Occipital lobe (tissue), 2 donors: ENCODE measurements around the gene PDPK1. TPM values are rescaled to one million over a fixed set of nuclear protein-coding genes. Genes with fewer than 3 reads are reported as not detected.

Experiments used
- DNase-seq: peaks from one replicate; lab custom pipeline; 2025; lab: John Stamatoyannopoulos, UW
- total RNA-seq: library from RNA; depleted of rRNA; stranded (reverse); fragments of >200 nt; gene quantifications from one replicate; pipeline ENCODE4 v1.2.3, GENCODE V29; 2014

Gene PDPK1
- 30.9 TPM for total RNA-seq

GRCh38 chr16:2537451-2538379, at the start of gene PDPK1:
Gene PDPK1 (plus strand): TSS chr16:2538021. CDS start chr16:2538113, 92 bp downstream.
- DNase-seq, result peak; percentile 94

- DNase-seq, result no peak
Measured at GRCh38 chr16:2489581-2489980, 48.2 kb upstream of the PDPK1 start.

- DNase-seq, result no peak
Measured at GRCh38 chr16:2490190-2491105, 47.4 kb upstream of the PDPK1 start.

- DNase-seq, result no peak
Measured at GRCh38 chr16:2492292-2492691, 45.5 kb upstream of the PDPK1 start.

- DNase-seq, result no peak
Measured at GRCh38 chr16:2493605-2494004, 44.2 kb upstream of the PDPK1 start.

GRCh38 chr16:2494616-2495015, 43.2 kb upstream of the PDPK1 start:
- no peak for DNase-seq

- DNase-seq, result no peak
Measured at GRCh38 chr16:2495041-2495440, 42.8 kb upstream of the PDPK1 start.

GRCh38 chr16:2496223-2497115, 41.4 kb upstream of the PDPK1 start:
- DNase-seq, result no peak

- no peak for DNase-seq
Measured at GRCh38 chr16:2497116-2497630, 40.6 kb upstream of the PDPK1 start.

- no peak for DNase-seq
Measured at GRCh38 chr16:2497695-2498484, 39.9 kb upstream of the PDPK1 start.

- DNase-seq, result no peak
Measured at GRCh38 chr16:2498531-2499253, 39.1 kb upstream of the PDPK1 start.

GRCh38 chr16:2499454-2499853, 38.4 kb upstream of the PDPK1 start:
- DNase-seq, result no peak

GRCh38 chr16:2499890-2500429, 37.9 kb upstream of the PDPK1 start:
- no peak for DNase-seq

GRCh38 chr16:2500430-2500917, 37.3 kb upstream of the PDPK1 start:
- no peak for DNase-seq

GRCh38 chr16:2500918-2501750, 36.7 kb upstream of the PDPK1 start:
- peak; percentile 89 for DNase-seq

GRCh38 chr16:2501946-2502895, 35.6 kb upstream of the PDPK1 start:
- no peak for DNase-seq

- DNase-seq, result no peak
Measured at GRCh38 chr16:2505695-2506094, 32.1 kb upstream of the PDPK1 start.
